ENCODE data around the gene THADA.

Gene THADA

GRCh38 chr2:43408407-43409160, 187.3 kb downstream of the THADA start:
- H3K9ac ChIP-seq (ENCODE audit: low read length): no peak overlapping the region
- no peaks in the 10 kb centered on the region for H3F3A ChIP-seq (ENCODE audit: insufficient read depth)
- no peaks in the 10 kb centered on the region for H3K9me2 ChIP-seq (replicated peaks; ENCODE audit: insufficient read depth, low read length)
- no peaks in the 10 kb centered on the region for H3K79me2 ChIP-seq (ENCODE audit: insufficient read depth, low read length)
- H3K4me3 ChIP-seq (ENCODE audit: insufficient read depth, low read length, poor library complexity, severe bottlenecking): no peak overlapping the region
- H3K36me3 ChIP-seq (ENCODE audit: low read length): no peaks in the 10 kb centered on the region
- H2AFZ ChIP-seq (ENCODE audit: low read depth, low read length, severe bottlenecking): no peak overlapping the region
- TF ChIP-seq CTCF (IDR thresholded peaks at IDR 0.05; ENCODE audit: insufficient read depth, low read length, poor library complexity, severe bottlenecking) (no peak), EZH2phosphoT487 (conservative IDR thresholded peaks at IDR 0.05; ENCODE audit: low read length) (no peak)
- H3K27ac ChIP-seq (ENCODE audit: low read depth, low read length): no peak overlapping the region
- H3K27me3 ChIP-seq (ENCODE audit: low read length): no peaks in the 10 kb centered on the region
- no peaks in the 10 kb centered on the region for H3K9me3 ChIP-seq (ENCODE audit: insufficient read depth, low read length)
- H3K4me2 ChIP-seq (ENCODE audit: low read depth, low read length, poor library complexity, severe bottlenecking): no peak overlapping the region
- H4K20me1 ChIP-seq (ENCODE audit: low read depth, low read length): no peaks in the 10 kb centered on the region

- H4K20me1 ChIP-seq (ENCODE audit: low read depth, low read length): no peaks in the 10 kb centered on the region
- no peak overlapping the region for H2AFZ ChIP-seq (ENCODE audit: low read depth, low read length, severe bottlenecking)
- no peaks in the 10 kb centered on the region for H3F3A ChIP-seq (ENCODE audit: insufficient read depth)
- H3K36me3 ChIP-seq (ENCODE audit: low read length): no peaks in the 10 kb centered on the region
- H3K9me2 ChIP-seq (replicated peaks; ENCODE audit: insufficient read depth, low read length): no peaks in the 10 kb centered on the region
- no peak overlapping the region for H3K9ac ChIP-seq (ENCODE audit: low read length)
- H3K79me2 ChIP-seq (ENCODE audit: insufficient read depth, low read length): no peaks in the 10 kb centered on the region
- no peaks in the 10 kb centered on the region for H3K9me3 ChIP-seq (ENCODE audit: insufficient read depth, low read length)
- TF ChIP-seq EZH2phosphoT487 (conservative IDR thresholded peaks at IDR 0.05; ENCODE audit: low read length): no peak
- no peak for TF ChIP-seq CTCF (IDR thresholded peaks at IDR 0.05; ENCODE audit: insufficient read depth, low read length, poor library complexity, severe bottlenecking)
- H3K4me2 ChIP-seq (ENCODE audit: low read depth, low read length, poor library complexity, severe bottlenecking): no peak overlapping the region
- H3K27me3 ChIP-seq (ENCODE audit: low read length): no peaks in the 10 kb centered on the region
- H3K27ac ChIP-seq (ENCODE audit: low read depth, low read length): no peak overlapping the region
- no peak overlapping the region for H3K4me3 ChIP-seq (ENCODE audit: insufficient read depth, low read length, poor library complexity, severe bottlenecking)
Observed at GRCh38 chr2:43407935-43408334, 187.9 kb downstream of the THADA start.

- Histone ChIP-seq H3K79me2 (ENCODE audit: insufficient read depth, low read length) (no peaks in the 10 kb centered on the region), H3K9ac (ENCODE audit: low read length) (no peak overlapping the region), H3K4me2 (ENCODE audit: low read depth, low read length, poor library complexity, severe bottlenecking) (no peak overlapping the region), H2AFZ (ENCODE audit: low read depth, low read length, severe bottlenecking) (no peak overlapping the region), H3F3A (ENCODE audit: insufficient read depth) (no peaks in the 10 kb centered on the region), H3K9me3 (ENCODE audit: insufficient read depth, low read length) (no peaks in the 10 kb centered on the region), H4K20me1 (ENCODE audit: low read depth, low read length) (no peaks in the 10 kb centered on the region), H3K27me3 (ENCODE audit: low read length) (no peaks in the 10 kb centered on the region), H3K36me3 (ENCODE audit: low read length) (no peaks in the 10 kb centered on the region), H3K9me2 (replicated peaks; ENCODE audit: insufficient read depth, low read length) (no peaks in the 10 kb centered on the region), H3K27ac (ENCODE audit: low read depth, low read length) (no peak overlapping the region), H3K4me3 (ENCODE audit: insufficient read depth, low read length, poor library complexity, severe bottlenecking) (no peak overlapping the region)
- TF ChIP-seq EZH2phosphoT487 (conservative IDR thresholded peaks at IDR 0.05; ENCODE audit: low read length) (no peak), CTCF (IDR thresholded peaks at IDR 0.05; ENCODE audit: insufficient read depth, low read length, poor library complexity, severe bottlenecking) (no peak)
Observed at GRCh38 chr2:43406651-43407279, 189.1 kb downstream of the THADA start.
